ENCODE results near the gene DMAC2.
"Not testable (repeated sequence)": the region's sequence is repeated elsewhere in the genome, so short reads cannot be mapped to it uniquely, and the experiment has no call there.

Gene DMAC2

DNA sequence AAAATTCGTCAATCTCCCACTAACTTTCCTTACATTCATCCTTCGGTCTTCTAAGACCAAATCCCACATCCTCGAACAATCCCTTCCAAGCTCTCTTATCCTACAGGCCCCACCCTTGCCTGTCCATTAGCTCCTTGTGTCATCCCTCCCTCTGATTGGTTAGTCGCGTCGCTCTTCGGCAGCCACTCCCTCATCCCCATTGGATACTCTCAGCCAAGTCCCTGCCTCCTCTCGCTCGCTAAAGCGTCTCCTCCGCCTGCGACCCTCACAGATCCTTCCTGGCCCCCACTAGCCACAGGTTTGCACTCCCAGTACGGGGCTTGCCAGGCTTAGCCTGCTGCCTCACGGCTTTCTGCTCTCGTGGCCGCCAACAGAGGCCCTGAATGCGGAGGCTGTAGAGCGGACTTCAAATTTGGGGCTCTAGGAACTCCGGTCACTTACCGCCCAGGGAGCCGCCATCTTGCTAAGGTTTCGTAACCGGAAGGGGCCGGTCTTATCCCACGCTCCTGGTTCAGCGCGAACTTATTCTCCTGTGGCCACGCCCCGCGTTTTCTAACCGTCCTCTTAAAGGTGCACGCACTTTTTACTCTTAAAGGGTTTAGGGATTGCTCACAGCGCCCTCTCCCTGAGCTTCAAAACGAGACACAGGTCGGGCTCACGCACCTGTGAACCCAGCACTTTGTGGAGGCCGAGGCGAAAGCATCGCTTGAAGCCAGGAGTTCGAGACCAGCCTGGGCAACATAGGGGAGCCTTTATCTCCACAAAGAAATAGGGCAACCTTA, at the start of gene DMAC2:
Gene DMAC2 (minus strand): TSS at position 472 of the 782 bp plus-strand sequence. CDS start 13 bp downstream, at position 459.
- DNase-seq (ENCODE audit: low read depth) = peak; percentile 89
- H3K4me3 ChIP-seq (ENCODE audit: low read depth, low read length) = peak within 1 kb of the TSS; percentile 73
- TF ChIP-seq, protein P1, sequence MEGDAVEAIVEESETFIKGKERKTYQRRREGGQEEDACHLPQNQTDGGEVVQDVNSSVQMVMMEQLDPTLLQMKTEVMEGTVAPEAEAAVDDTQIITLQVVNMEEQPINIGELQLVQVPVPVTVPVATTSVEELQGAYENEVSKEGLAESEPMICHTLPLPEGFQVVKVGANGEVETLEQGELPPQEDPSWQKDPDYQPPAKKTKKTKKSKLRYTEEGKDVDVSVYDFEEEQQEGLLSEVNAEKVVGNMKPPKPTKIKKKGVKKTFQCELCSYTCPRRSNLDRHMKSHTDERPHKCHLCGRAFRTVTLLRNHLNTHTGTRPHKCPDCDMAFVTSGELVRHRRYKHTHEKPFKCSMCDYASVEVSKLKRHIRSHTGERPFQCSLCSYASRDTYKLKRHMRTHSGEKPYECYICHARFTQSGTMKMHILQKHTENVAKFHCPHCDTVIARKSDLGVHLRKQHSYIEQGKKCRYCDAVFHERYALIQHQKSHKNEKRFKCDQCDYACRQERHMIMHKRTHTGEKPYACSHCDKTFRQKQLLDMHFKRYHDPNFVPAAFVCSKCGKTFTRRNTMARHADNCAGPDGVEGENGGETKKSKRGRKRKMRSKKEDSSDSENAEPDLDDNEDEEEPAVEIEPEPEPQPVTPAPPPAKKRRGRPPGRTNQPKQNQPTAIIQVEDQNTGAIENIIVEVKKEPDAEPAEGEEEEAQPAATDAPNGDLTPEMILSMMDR (IDR thresholded peaks at IDR 0.05; ENCODE audit: control insufficient read depth, extremely low read depth, insufficient read depth) = peak; percentile 54

DNA sequence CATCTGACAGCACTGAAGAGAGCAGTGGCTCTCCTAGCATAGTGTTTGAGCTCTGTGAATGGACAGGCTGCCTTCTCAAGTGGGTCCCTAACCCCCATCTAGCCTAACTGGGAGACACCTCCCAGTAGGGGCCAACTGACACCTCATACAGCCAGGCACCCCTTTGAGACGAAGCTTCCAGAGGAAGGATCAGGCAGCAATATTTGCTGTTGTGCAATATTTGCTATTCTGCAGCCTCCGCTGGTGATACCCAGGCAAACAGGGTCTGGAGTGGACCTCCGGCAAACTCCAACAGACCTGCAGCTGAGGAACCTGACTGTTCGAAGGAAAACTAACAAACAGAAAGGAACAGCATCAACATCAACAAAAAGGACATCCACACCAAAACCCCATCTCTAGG, 47.2 kb upstream of the DMAC2 start:
- DNase-seq (ENCODE audit: low read depth); H3K4me3 ChIP-seq (ENCODE audit: low read depth, low read length): not testable (repeated sequence)

DNA sequence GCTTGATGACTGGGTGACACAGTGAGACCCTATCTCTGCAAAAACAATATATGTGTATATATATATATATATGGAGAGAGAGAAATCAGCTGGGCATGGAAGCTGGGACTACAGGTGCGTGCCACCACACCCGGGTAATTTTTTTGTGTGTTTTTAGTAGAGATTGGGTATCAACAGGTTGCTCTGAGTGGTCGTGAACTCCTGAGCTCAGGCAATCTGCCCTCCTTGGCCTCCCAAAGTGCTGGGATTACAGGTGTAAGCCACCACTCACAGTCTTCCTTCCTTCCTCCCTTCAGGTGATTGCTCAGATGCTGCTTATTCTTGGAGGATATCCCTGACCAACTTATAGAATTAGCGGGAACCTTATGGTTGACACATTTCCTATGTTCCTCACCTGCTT, 45.1 kb upstream of the DMAC2 start:
- no peak for DNase-seq (ENCODE audit: low read depth)
- H3K4me3 ChIP-seq (ENCODE audit: low read depth, low read length) = no peak overlapping the region
- TF ChIP-seq, protein P1 (IDR thresholded peaks at IDR 0.05; ENCODE audit: control insufficient read depth, extremely low read depth, insufficient read depth) = no peak

DNA sequence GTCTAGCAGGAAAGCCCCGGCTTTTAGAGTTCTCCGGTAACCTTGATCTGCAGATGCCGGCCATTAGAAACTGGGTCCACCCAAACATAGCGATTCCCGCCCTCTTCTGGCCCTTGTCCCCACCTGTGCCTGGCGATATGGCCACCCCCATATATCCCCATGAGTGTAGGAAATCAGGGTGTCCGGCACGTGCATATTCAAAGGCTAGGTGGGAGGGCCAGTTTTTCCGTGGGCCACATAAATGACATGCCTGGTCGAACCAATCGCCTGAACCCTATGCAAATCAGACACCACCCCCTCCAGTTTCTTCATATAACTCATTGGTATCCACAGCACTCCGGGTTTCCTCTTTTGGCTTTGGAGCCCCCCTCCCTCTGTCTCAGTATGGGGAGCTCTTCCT, 40.6 kb upstream of the DMAC2 start:
- TF ChIP-seq, protein P1 (IDR thresholded peaks at IDR 0.05; ENCODE audit: control insufficient read depth, extremely low read depth, insufficient read depth) = no peak
- no peak overlapping the region for H3K4me3 ChIP-seq (ENCODE audit: low read depth, low read length)
- no peak for DNase-seq (ENCODE audit: low read depth)

DNA sequence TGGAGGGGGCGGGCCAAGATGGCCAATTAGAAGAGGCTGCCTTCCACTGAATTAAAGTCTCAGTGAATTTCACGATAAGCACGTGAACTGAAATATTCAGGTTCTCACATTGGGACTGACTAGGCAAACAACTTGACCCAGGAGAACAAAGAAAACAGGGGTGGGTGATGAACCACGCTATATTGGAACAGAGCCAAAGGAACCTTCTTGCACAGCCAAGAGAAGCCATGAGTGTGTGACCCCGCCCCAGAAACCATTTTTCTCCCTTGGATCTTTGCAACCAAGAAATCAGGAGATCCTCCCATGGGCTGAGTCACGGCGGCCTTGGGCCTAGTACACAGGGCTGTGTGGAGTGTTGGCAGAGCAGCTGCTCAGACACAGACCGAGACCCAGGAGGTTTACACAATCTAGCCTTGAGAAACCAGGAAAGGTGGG, 40.1 kb upstream of the DMAC2 start:
- TF ChIP-seq, protein P1 (IDR thresholded peaks at IDR 0.05; ENCODE audit: control insufficient read depth, extremely low read depth, insufficient read depth) = no peak
- no peak overlapping the region; the same call in 1 of the 2 replicates for H3K4me3 ChIP-seq (ENCODE audit: low read depth, low read length)
- no peak for DNase-seq (ENCODE audit: low read depth)

DNA sequence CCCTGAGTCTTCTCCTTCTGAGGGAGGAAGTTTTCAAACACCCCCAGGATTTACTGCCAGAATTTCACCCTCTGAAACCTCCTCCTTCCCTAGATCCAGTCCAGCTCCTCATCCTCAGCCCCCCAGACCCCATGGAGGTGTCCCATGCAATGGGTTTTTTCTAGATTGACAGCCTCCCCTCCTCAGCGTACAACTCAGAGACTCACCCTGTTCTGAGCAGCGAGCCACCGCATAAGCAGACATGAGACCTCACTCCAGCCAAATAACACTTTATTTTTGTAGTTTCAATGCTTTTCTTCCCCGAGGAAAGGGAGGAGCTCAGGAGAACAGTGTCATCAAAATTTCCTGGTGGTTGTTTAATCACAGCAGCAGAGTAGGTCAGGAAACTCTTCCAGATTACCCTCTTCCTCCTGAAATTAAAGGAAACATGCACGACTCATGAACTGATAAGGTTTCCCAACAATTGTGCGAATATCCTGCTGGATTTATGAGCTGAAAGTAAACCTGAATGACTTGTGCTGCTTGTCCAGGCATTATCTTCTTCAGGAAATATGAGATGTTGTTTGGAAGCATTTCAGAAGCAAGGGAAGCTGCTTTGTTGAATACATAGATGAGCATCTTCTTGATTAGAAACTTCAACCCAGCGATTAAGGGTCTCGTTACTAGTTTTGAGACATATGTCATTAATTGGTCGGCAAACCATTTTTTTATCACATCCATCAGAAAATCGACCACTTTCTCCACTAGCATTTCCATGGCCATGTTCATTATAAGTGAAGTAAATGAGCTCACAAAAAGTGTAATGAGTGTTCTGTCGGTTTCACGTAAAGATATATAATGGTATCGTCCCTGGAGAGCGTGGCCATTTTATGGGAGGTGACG, 39.4 kb upstream of the DMAC2 start:
- H3K4me3 ChIP-seq (ENCODE audit: low read depth, low read length) = peak overlapping the region; percentile 36
- TF ChIP-seq, protein P1 (IDR thresholded peaks at IDR 0.05; ENCODE audit: control insufficient read depth, extremely low read depth, insufficient read depth) = no peak
- DNase-seq (ENCODE audit: low read depth) = peak; percentile 51

DNA sequence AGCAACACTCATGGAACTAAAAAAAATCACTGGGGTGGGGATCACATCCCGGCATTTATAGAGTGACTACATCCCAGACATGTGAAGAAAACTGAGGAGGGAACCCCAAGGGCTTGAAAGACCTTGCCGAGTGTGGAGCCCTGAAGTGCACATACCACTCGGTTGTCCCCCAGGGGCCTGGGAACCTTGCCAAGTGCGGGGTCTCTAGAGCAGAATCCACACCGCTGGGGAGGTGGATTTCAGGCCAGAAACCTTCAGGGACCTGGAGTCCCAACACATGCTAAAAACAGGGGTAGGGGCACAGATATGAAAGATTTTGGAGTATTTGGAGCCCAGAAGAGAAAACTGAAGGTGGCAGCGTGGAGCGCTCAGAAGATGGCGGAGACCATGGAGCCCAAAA, 38.5 kb upstream of the DMAC2 start:
- no peak for DNase-seq (ENCODE audit: low read depth)
- H3K4me3 ChIP-seq (ENCODE audit: low read depth, low read length) = no peak overlapping the region
- TF ChIP-seq, protein P1 (IDR thresholded peaks at IDR 0.05; ENCODE audit: control insufficient read depth, extremely low read depth, insufficient read depth) = no peak

All from LNCaP clone FGC (cell line).